Neural cell (in vitro differentiated cells): ENCODE results near the gene DGKB. TPM values are rescaled to one million over a fixed set of nuclear protein-coding genes. Genes with fewer than 3 reads are reported as not detected.

ENCODE experiments used
- H2AFZ ChIP-seq: fragments of 200-600, 300-800 bp; sonication (generic), shearing (Covaris generic); 2 replicates; pipeline ENCODE4 v1.6.0; 2014; ENCODE audit warnings: low read depth, mild to moderate bottlenecking, antibody characterized with exemption, low read length, moderate library complexity
- H3F3A ChIP-seq: fragments of 200-600 bp; shearing (Covaris generic); 2 replicates; pipeline ENCODE4 v1.6.1; 2016; ENCODE audit warnings: mild to moderate bottlenecking, moderate library complexity, mixed read lengths, antibody characterized with exemption, low read length; ENCODE audit not compliant: insufficient read depth, poor library complexity, severe bottlenecking
- H3K27ac ChIP-seq: fragments of 200-600, 300-800 bp; sonication (generic), shearing (Covaris generic); 2 replicates; pipeline ENCODE4 v1.5.1; 2014; ENCODE audit warnings: mild to moderate bottlenecking, low read length, moderate library complexity
- H3K27me3 ChIP-seq: fragments of 300-800, 200-600 bp; sonication (generic), shearing (Covaris generic); 2 replicates; pipeline ENCODE4 v1.6.0; 2014; ENCODE audit warnings: mild to moderate bottlenecking, low read depth, low read length, moderate library complexity; ENCODE audit not compliant: insufficient read depth
- H3K36me3 ChIP-seq: fragments of 300-800, 200-600 bp; sonication (generic), shearing (Covaris generic); 2 replicates; pipeline ENCODE4 v1.5.1; 2014; ENCODE audit warnings: mild to moderate bottlenecking, antibody characterized with exemption, low read length, moderate library complexity; ENCODE audit not compliant: insufficient read depth
- H3K4me2 ChIP-seq: fragments of 300-800, 200-600 bp; sonication (generic), shearing (Covaris generic); 2 replicates; pipeline ENCODE4 v1.6.0; 2014; ENCODE audit warnings: mild to moderate bottlenecking, low read length
- H3K4me3 ChIP-seq: fragments of 300-800, 200-600 bp; sonication (generic), shearing (Covaris generic); 2 replicates; pipeline ENCODE4 v1.5.1; 2014; ENCODE audit warnings: mild to moderate bottlenecking, low read length, moderate library complexity
- H3K79me2 ChIP-seq: fragments of 200-600 bp; shearing (Covaris generic); replicated peaks from 2 replicates; pipeline ENCODE4 v1.6.0; 2014; ENCODE audit warnings: mild to moderate bottlenecking, low read length, moderate library complexity; ENCODE audit not compliant: insufficient read depth
- H3K9ac ChIP-seq: fragments of 300-800, 200-600 bp; sonication (generic), shearing (Covaris generic); 2 replicates; pipeline ENCODE4 v1.6.1; 2016; ENCODE audit warnings: mild to moderate bottlenecking, low read length, mixed read lengths
- H3K9me2 ChIP-seq: fragments of 200-600 bp; shearing (Covaris generic); 2 replicates; pipeline ENCODE4 v1.6.1; 2016; ENCODE audit warnings: mild to moderate bottlenecking, low read length, mixed read lengths; ENCODE audit not compliant: insufficient read depth
- H3K9me3 ChIP-seq: fragments of 200-600, 300-800 bp; sonication (generic), shearing (Covaris generic); 2 replicates; pipeline ENCODE4 v1.6.1; 2016; ENCODE audit warnings: mild to moderate bottlenecking, mixed run types, low read length, moderate library complexity, mixed read lengths
- H4K20me1 ChIP-seq: fragments of 200-600 bp; shearing (Covaris generic); 2 replicates; pipeline ENCODE4 v1.6.1; 2016; ENCODE audit warnings: mild to moderate bottlenecking, mixed run types; ENCODE audit not compliant: insufficient read depth
- EP300 ChIP-seq: fragments of 450-650 bp; conservative IDR thresholded peaks from 2 replicates; pipeline ENCODE4 v1.6.1; 2014; ENCODE audit warnings: antibody characterized with exemption, mild to moderate bottlenecking, moderate library complexity; ENCODE audit not compliant: poor library complexity, severe bottlenecking
- EZH2 ChIP-seq: fragments of 200-600, 300-800 bp; shearing (Covaris generic), sonication (generic); IDR thresholded peaks from 2 replicates; pipeline ENCODE4 v1.6.1; 2014; ENCODE audit warnings: antibody characterized with exemption, low read length, borderline replicate concordance, mild to moderate bottlenecking; ENCODE audit not compliant: insufficient read depth, poor library complexity, severe bottlenecking
- MXI1 ChIP-seq: fragments of 450-650 bp; conservative IDR thresholded peaks from 2 replicates; pipeline ENCODE4 v1.6.1; 2014; ENCODE audit warnings: antibody characterized with exemption, mild to moderate bottlenecking; ENCODE audit not compliant: poor library complexity, severe bottlenecking
- POLR2AphosphoS5 ChIP-seq: IDR thresholded peaks from 2 replicates; pipeline ENCODE4 v1.6.1; 2012
- RAD21 ChIP-seq: fragments of 450-650 bp; conservative IDR thresholded peaks from 2 replicates; pipeline ENCODE4 v1.6.1; 2014; ENCODE audit warnings: antibody characterized with exemption, mild to moderate bottlenecking, moderate library complexity
- SMC3 ChIP-seq: fragments of 450-650 bp; conservative IDR thresholded peaks from 2 replicates; pipeline ENCODE4 v1.6.1; 2014; ENCODE audit warnings: antibody characterized with exemption, mild to moderate bottlenecking, moderate library complexity; ENCODE audit not compliant: poor library complexity
- TAF1 ChIP-seq: IDR thresholded peaks from 2 replicates; pipeline ENCODE4 v1.6.1; 2012; ENCODE audit warnings: low read depth
- polyA plus RNA-seq: library from polyadenylated mRNA; depleted of rRNA; stranded (reverse); fragments of >200 nt; gene quantifications from 2 replicates; pipeline ENCODE4 v1.2.3, GENCODE V29; 2014
- TF ChIP-seq, protein P1 (sequence below): IDR thresholded peaks from 2 replicates; pipeline ENCODE4 v1.6.1; 2012; ENCODE audit warnings: borderline replicate concordance
- TF ChIP-seq, protein P2 (sequence below): fragments of 450-650 bp; IDR thresholded peaks from 2 replicates; pipeline ENCODE4 v1.5.1; 2014; ENCODE audit warnings: antibody characterized with exemption, mild to moderate bottlenecking, moderate library complexity; ENCODE audit not compliant: poor library complexity, severe bottlenecking

The DGKB gene
- polyA plus RNA-seq, 1 donor from 2014 or later: 0.20 TPM

DNA sequence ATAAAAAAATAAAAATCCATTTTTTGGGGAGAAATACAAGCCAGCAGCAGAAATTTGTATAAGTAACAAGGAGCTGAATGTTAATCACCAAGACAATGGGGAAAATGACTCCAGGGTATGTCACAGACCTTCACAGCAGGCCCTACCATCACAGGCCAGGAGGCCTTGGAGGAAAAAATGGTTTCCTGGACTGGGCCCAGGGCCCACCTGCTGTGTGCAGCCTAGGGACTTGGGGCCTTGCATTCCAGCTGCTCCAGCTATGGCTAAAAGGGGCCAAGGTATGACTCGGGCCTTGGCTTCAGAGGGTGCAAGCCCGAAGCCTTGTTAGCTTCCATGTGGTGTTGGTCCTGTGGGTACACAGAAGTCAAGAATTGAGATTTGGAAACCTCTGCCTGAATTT, 126.3 kb downstream of the DGKB start:
- Histone ChIP-seq H3K4me3 (no peak overlapping the region), H3K4me2 (no peak overlapping the region), H3F3A (no peaks in the 10 kb centered on the region), H3K9ac (no peak overlapping the region), H3K9me3 (no peaks in the 10 kb centered on the region), H2AFZ (no peak overlapping the region), H3K79me2 (no peaks in the 10 kb centered on the region), H3K36me3 (no peaks in the 10 kb centered on the region), H3K27me3 (no peaks in the 10 kb centered on the region), H3K27ac (no peak overlapping the region), H4K20me1 (no peaks in the 10 kb centered on the region), H3K9me2 (no peaks in the 10 kb centered on the region)
- TF ChIP-seq SMC3 (no peak), EP300 (no peak), MXI1 (no peak), EZH2 (no peak), POLR2AphosphoS5 (no peak), TAF1 (no peak), RAD21 (no peak)
- TF ChIP-seq, protein P1, sequence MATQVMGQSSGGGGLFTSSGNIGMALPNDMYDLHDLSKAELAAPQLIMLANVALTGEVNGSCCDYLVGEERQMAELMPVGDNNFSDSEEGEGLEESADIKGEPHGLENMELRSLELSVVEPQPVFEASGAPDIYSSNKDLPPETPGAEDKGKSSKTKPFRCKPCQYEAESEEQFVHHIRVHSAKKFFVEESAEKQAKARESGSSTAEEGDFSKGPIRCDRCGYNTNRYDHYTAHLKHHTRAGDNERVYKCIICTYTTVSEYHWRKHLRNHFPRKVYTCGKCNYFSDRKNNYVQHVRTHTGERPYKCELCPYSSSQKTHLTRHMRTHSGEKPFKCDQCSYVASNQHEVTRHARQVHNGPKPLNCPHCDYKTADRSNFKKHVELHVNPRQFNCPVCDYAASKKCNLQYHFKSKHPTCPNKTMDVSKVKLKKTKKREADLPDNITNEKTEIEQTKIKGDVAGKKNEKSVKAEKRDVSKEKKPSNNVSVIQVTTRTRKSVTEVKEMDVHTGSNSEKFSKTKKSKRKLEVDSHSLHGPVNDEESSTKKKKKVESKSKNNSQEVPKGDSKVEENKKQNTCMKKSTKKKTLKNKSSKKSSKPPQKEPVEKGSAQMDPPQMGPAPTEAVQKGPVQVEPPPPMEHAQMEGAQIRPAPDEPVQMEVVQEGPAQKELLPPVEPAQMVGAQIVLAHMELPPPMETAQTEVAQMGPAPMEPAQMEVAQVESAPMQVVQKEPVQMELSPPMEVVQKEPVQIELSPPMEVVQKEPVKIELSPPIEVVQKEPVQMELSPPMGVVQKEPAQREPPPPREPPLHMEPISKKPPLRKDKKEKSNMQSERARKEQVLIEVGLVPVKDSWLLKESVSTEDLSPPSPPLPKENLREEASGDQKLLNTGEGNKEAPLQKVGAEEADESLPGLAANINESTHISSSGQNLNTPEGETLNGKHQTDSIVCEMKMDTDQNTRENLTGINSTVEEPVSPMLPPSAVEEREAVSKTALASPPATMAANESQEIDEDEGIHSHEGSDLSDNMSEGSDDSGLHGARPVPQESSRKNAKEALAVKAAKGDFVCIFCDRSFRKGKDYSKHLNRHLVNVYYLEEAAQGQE: no peak
- TF ChIP-seq, protein P2, sequence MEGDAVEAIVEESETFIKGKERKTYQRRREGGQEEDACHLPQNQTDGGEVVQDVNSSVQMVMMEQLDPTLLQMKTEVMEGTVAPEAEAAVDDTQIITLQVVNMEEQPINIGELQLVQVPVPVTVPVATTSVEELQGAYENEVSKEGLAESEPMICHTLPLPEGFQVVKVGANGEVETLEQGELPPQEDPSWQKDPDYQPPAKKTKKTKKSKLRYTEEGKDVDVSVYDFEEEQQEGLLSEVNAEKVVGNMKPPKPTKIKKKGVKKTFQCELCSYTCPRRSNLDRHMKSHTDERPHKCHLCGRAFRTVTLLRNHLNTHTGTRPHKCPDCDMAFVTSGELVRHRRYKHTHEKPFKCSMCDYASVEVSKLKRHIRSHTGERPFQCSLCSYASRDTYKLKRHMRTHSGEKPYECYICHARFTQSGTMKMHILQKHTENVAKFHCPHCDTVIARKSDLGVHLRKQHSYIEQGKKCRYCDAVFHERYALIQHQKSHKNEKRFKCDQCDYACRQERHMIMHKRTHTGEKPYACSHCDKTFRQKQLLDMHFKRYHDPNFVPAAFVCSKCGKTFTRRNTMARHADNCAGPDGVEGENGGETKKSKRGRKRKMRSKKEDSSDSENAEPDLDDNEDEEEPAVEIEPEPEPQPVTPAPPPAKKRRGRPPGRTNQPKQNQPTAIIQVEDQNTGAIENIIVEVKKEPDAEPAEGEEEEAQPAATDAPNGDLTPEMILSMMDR: no peak

DNA sequence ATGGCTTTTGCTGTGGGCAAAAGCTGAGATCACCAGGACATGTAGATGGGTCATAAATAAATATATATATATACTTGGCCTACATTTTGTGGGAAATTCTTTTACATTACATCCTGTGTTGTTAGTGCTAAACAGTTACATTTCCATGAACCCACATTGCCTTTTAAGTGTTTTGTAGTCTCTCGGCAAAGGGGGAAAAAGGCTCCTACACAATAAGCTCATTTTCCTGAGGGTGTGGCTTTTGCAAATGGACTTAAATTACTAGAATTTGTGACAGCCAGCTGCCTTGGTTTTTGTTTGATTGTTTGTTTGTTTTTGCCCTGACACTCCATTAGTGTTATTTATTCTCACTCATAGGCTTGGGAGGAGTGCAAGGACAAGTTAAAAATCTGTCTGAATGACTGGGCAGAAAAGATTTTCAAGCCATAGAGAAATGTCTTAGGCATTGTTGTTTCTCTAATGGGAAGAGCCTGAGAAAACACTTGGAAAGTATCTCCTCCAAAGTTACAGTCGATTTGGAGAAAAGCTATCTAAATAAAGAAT, 128.8 kb downstream of the DGKB start:
- no peaks in the 10 kb centered on the region for H3K9me2 ChIP-seq
- no peak overlapping the region for H3K4me2 ChIP-seq
- no peaks in the 10 kb centered on the region for H4K20me1 ChIP-seq
- H3K27me3 ChIP-seq: no peaks in the 10 kb centered on the region
- no peak overlapping the region for H3K27ac ChIP-seq
- TF ChIP-seq EP300: no peak
- TF ChIP-seq TAF1: no peak
- TF ChIP-seq, protein P2: no peak
- TF ChIP-seq EZH2: no peak
- TF ChIP-seq, protein P1: no peak
- TF ChIP-seq RAD21: no peak
- no peak for TF ChIP-seq POLR2AphosphoS5
- no peaks in the 10 kb centered on the region for H3K9me3 ChIP-seq
- no peaks in the 10 kb centered on the region for H3K36me3 ChIP-seq
- no peak overlapping the region for H2AFZ ChIP-seq
- no peak overlapping the region for H3K4me3 ChIP-seq
- no peaks in the 10 kb centered on the region for H3K79me2 ChIP-seq
- H3K9ac ChIP-seq: no peak overlapping the region
- no peaks in the 10 kb centered on the region for H3F3A ChIP-seq
